LNCAP (cell line): ENCODE data around the gene BDNF.

Experiments
- CTCF ChIP-seq: fragments of 450-650 bp; IDR thresholded peaks from 2 replicates; pipeline ENCODE4 v1.5.1; 2017; ENCODE audit warnings: mild to moderate bottlenecking

BDNF gene

GRCh38 chr11:27696115-27696514, 4.1 kb downstream of the BDNF start:
- TF ChIP-seq CTCF = no peak

GRCh38 chr11:27694992-27695391, 5.3 kb downstream of the BDNF start:
- TF ChIP-seq CTCF = peak; percentile 68

- TF ChIP-seq CTCF = no peak
These were observed 6.9 kb downstream of the BDNF start for GRCh38 chr11:27693398-27693797.

- no peak for TF ChIP-seq CTCF
These were observed 7.5 kb downstream of the BDNF start for GRCh38 chr11:27692781-27693180.

- no peak for TF ChIP-seq CTCF
These were observed 12.2 kb downstream of the BDNF start for GRCh38 chr11:27688076-27688475.

- no peak for TF ChIP-seq CTCF
These were observed 18.6 kb downstream of the BDNF start for GRCh38 chr11:27681664-27682063.

GRCh38 chr11:27679136-27680015, 20.9 kb downstream of the BDNF start:
- TF ChIP-seq CTCF = no peak
